HepG2 (cell line): ENCODE measurements around the gene ADCY10. TPM values are rescaled to one million over a fixed set of nuclear protein-coding genes. Genes with fewer than 3 reads are reported as not detected.

Experiments used
- ATAC-seq: fragments of 200-7000 bp; cut with Tn5 transposase; 3 replicates; pipeline ENCODE4 v1.9.1; 2020; ENCODE audit warnings: mild to moderate bottlenecking, moderate library complexity
- BruUV-seq: library from RNA; stranded (reverse); fragments of 400-500 nt; replicated peaks from 2 replicates; lab custom pipeline; 2021; lab: Mats Ljungman, UMichigan
- CTCF ChIA-PET: fragments of 300-600 bp; formaldehyde crosslinking; extraction: SDS; loops from one replicate; lab custom pipeline; 2021; ENCODE audit warnings: low total read pairs, inconsistent platforms, low intra/inter-chr PET ratio; lab: Yijun Ruan, JAX
- POLR2A ChIA-PET: fragments of 350-600 bp; sonication (Branson Sonifier 250); formaldehyde crosslinking; loops from one replicate; lab custom pipeline; 2020; ENCODE audit warnings: antibody characterized with exemption, inconsistent platforms; lab: Yijun Ruan, JAX
- DNase-seq: peaks from one replicate; pipeline ENCODE4 v3.0.0-alpha.2; 2015; ENCODE audit warnings: low spot score
- FAIRE-seq: peaks from 3 replicates; lab custom pipeline; 2011; peaks lifted over from hg19 to GRCh38; lab: Jason Lieb, UNC
- H2AFZ ChIP-seq: one replicate; pipeline ENCODE4 v1.6.1; 2011; ENCODE audit warnings: low read length, inconsistent platforms
- H3K27ac ChIP-seq: fragments of 300-600 bp; 3 replicates; pipeline ENCODE4 v1.8.0; 2011; ENCODE audit warnings: mixed run types, mild to moderate bottlenecking, mixed read lengths, low read length, inconsistent platforms; ENCODE audit not compliant: insufficient read depth; ENCODE audit errors: extremely low read length
- H3K27me3 ChIP-seq, 2 experiments: fragments of 200-600 bp in 1 of 2; 2 replicates in 1 of 2; 3 replicates in 1 of 2; pipeline versions ENCODE4 v1.6.0 to v1.8.0; 2011; ENCODE audit warnings: low read length in 2 of 2, mild to moderate bottlenecking in 2 of 2, moderate library complexity in 2 of 2, inconsistent platforms in 1 of 2; ENCODE audit not compliant: insufficient read depth in 2 of 2, control insufficient read depth in 1 of 2
- H3K36me3 ChIP-seq, 2 experiments: fragments of 200-600 bp in 1 of 2; replicated peaks in 1 of 2; 2 replicates in 1 of 2; 3 replicates in 1 of 2; pipeline versions ENCODE4 v1.5.1 to v1.8.0; 2011; ENCODE audit warnings: low read length in 2 of 2, inconsistent platforms in 1 of 2; ENCODE audit not compliant: insufficient read depth in 2 of 2, control insufficient read depth in 1 of 2
- H3K4me1 ChIP-seq: 2 replicates; pipeline ENCODE4 v1.5.1; 2012; ENCODE audit warnings: low read length, inconsistent platforms; ENCODE audit not compliant: insufficient read depth
- H3K4me2 ChIP-seq: 2 replicates; pipeline ENCODE4 v1.6.0; 2011; ENCODE audit warnings: low read depth, low read length, inconsistent platforms
- H3K4me3 ChIP-seq, 3 experiments: fragments of 200-600 bp in 1 of 3; sonication (generic), shearing (Covaris generic) in 1 of 3; replicated peaks in 1 of 3; 2 replicates each; pipeline ENCODE4 v1.5.1; 2011 to 2016; ENCODE audit warnings: low read length in 3 of 3, inconsistent platforms in 2 of 3, low read depth in 2 of 3, mild to moderate bottlenecking in 2 of 3, control low read depth in 1 of 3, mixed read lengths in 1 of 3; ENCODE audit not compliant: insufficient read depth in 1 of 3
- H3K79me2 ChIP-seq: one replicate; pipeline ENCODE4 v1.6.1; 2011; ENCODE audit warnings: low read length, inconsistent platforms; ENCODE audit not compliant: insufficient read depth
- H3K9ac ChIP-seq: 2 replicates; pipeline ENCODE4 v1.6.0; 2011; ENCODE audit warnings: mild to moderate bottlenecking, low read depth, low read length, inconsistent platforms; ENCODE audit not compliant: insufficient read depth
- H3K9me3 ChIP-seq: 2 replicates; pipeline ENCODE4 v1.5.1; 2012; ENCODE audit warnings: mild to moderate bottlenecking, low read length
- H4K20me1 ChIP-seq: 2 replicates; pipeline ENCODE4 v1.6.0; 2011; ENCODE audit warnings: inconsistent platforms, mild to moderate bottlenecking, low read length, moderate library complexity; ENCODE audit not compliant: insufficient read depth
- ASH2L ChIP-seq: fragments of 300-600, 200-600 bp; sonication (generic); IDR thresholded peaks from 2 replicates; pipeline ENCODE4 v1.7.0; 2017; ENCODE audit warnings: low read depth, mild to moderate bottlenecking, moderate library complexity, mixed read lengths, low read length; ENCODE audit not compliant: insufficient read length
- CENPX ChIP-seq: sonication (generic); formaldehyde crosslinking; IDR thresholded peaks from 2 replicates; pipeline ENCODE4 v1.9.0; 2021; ENCODE audit warnings: mild to moderate bottlenecking, missing genetic modification reagents, moderate library complexity
- DDIT3 ChIP-seq: sonication (generic); formaldehyde crosslinking; IDR thresholded peaks from 2 replicates; pipeline ENCODE4 v1.4.0; 2020; ENCODE audit warnings: mild to moderate bottlenecking, missing genetic modification reagents
- HNRNPL ChIP-seq: fragments of 200-400 bp; formaldehyde crosslinking; IDR thresholded peaks from 2 replicates; pipeline ENCODE4 v1.6.1; 2017; ENCODE audit warnings: mild to moderate bottlenecking, low read depth, low read length
- IKZF1 ChIP-seq: fragments of 450-650 bp; IDR thresholded peaks from 2 replicates; pipeline ENCODE4 v1.7.1; 2016
- MLX ChIP-seq: IDR thresholded peaks from 2 replicates; pipeline ENCODE4 v1.6.1; 2016
- MYPOP ChIP-seq: sonication (generic); formaldehyde crosslinking; IDR thresholded peaks from 2 replicates; pipeline ENCODE4 v1.8.1; 2023; ENCODE audit warnings: mild to moderate bottlenecking, moderate library complexity, missing genetic modification reagents
- NBN ChIP-seq: fragments of 450-650 bp; conservative IDR thresholded peaks from 2 replicates; pipeline ENCODE4 v1.6.1; 2017
- SATB2 ChIP-seq: sonication (generic); formaldehyde crosslinking; IDR thresholded peaks from 2 replicates; pipeline ENCODE4 v1.5.0; 2020; ENCODE audit warnings: missing genetic modification reagents
- SRF ChIP-seq: IDR thresholded peaks from 2 replicates; pipeline ENCODE4 v1.6.1; 2011; ENCODE audit warnings: mild to moderate bottlenecking, low read depth, low read length, moderate library complexity
- TARDBP ChIP-seq: sonication (generic); formaldehyde crosslinking; IDR thresholded peaks from 2 replicates; pipeline ENCODE4 v1.8.0; 2022; ENCODE audit warnings: mild to moderate bottlenecking, missing genetic modification reagents
- ZFP82 ChIP-seq: sonication (generic); formaldehyde crosslinking; IDR thresholded peaks from 2 replicates; pipeline ENCODE4 v1.5.1; 2020; ENCODE audit warnings: mild to moderate bottlenecking, missing genetic modification reagents, borderline replicate concordance
- ZMYM3 ChIP-seq: sonication (generic); formaldehyde crosslinking; IDR thresholded peaks from 2 replicates; pipeline ENCODE4 v1.5.1; 2020; ENCODE audit warnings: mild to moderate bottlenecking, missing genetic modification reagents
- ZNF414 ChIP-seq: sonication (generic); formaldehyde crosslinking; IDR thresholded peaks from 2 replicates; pipeline ENCODE4 v1.5.0; 2020; ENCODE audit warnings: missing genetic modification reagents
- ZNF446 ChIP-seq: sonication (generic); formaldehyde crosslinking; IDR thresholded peaks from 2 replicates; pipeline ENCODE4 v1.5.0; 2020; ENCODE audit warnings: mild to moderate bottlenecking, missing genetic modification reagents
- ZNF513 ChIP-seq: sonication (generic); formaldehyde crosslinking; conservative IDR thresholded peaks from 2 replicates; pipeline ENCODE4 v1.5.0; 2020; ENCODE audit warnings: missing genetic modification reagents
- ZNF549 ChIP-seq: sonication (generic); formaldehyde crosslinking; IDR thresholded peaks from 2 replicates; pipeline ENCODE4 v1.5.0; 2020; ENCODE audit warnings: missing genetic modification reagents
- ZNF678 ChIP-seq: sonication (generic); formaldehyde crosslinking; IDR thresholded peaks from 2 replicates; pipeline ENCODE4 v1.4.0; 2020; ENCODE audit warnings: mild to moderate bottlenecking, missing genetic modification reagents
- in situ Hi-C: cut with HindIII; loops from 2 replicates; pipeline ENCODE4 v1.10.0; 2017; ENCODE audit warnings: low pct_unique_long_range_greater_than_20kb; ENCODE audit not compliant: extremely low pct_ligation_motif_present
- intact Hi-C: fragments of 100-400 bp; cut with micrococcal nuclease; formaldehyde crosslinking; loops from one replicate; pipeline ENCODE4 v1.10.0; 2022; ENCODE audit not compliant: unreplicated experiment
- polyA plus RNA-seq, 8 experiments: library from polyadenylated mRNA; depleted of rRNA in 3 of 8; stranded (reverse) in 7 of 8; unstranded in 1 of 8; fragments of >200 nt; fragmentation: Illumina TruSeq in 4 of 8; extraction: Trizol in 4 of 8; gene quantifications; 2 replicates each; pipeline versions ENCODE4 v1.2.1 to v1.2.3, GENCODE V29; 2011 to 2016; ENCODE audit warnings: low read depth in 4 of 8, missing spikeins in 1 of 8, mixed read lengths in 1 of 8; ENCODE audit not compliant: insufficient read depth in 1 of 8
- total RNA-seq, 5 experiments: library from RNA; depleted of rRNA; stranded (reverse); fragments of >200 nt; fragmentation: Illumina TruSeq; extraction: Trizol; gene quantifications; 2 replicates each; pipeline ENCODE4 v1.2.3, GENCODE V29; 2016; ENCODE audit warnings: low read depth in 1 of 5
- TF ChIP-seq, protein P1 (sequence below): IDR thresholded peaks from 2 replicates; pipeline ENCODE4 v1.6.1; 2018; ENCODE audit warnings: missing genetic modification reagents, mild to moderate bottlenecking, missing compliant biosample characterization
- TF ChIP-seq, protein P2 (sequence below): sonication (generic); formaldehyde crosslinking; IDR thresholded peaks from 2 replicates; pipeline ENCODE4 v1.4.0; 2020; ENCODE audit warnings: missing genetic modification reagents; ENCODE audit errors: not compliant biosample characterization

ADCY10 gene
- total and polyA plus RNA-seq, 2 of the 13 experiments (the other 11 are each of a cell fraction or from before 2014, with no cell fraction given), result 0.02 to 0.03 TPM

GRCh38 chr1:167905671-167906070, 8.3 kb downstream of the ADCY10 start:
- H3K4me1 ChIP-seq, result peaks cover 25% of the 10 kb centered on the region
- 0 out of 6 replicates have a peak overlapping the region, but pooled peaks of 1 of the 3 experiments have one; percentile 36 for H3K4me3 ChIP-seq
- H4K20me1 ChIP-seq, result no peaks in the 10 kb centered on the region
- no peak for TF ChIP-seq ZNF513 (CRISPR knock-in tag)
- TF ChIP-seq ZNF549, result no peak
- TF ChIP-seq, protein P1, sequence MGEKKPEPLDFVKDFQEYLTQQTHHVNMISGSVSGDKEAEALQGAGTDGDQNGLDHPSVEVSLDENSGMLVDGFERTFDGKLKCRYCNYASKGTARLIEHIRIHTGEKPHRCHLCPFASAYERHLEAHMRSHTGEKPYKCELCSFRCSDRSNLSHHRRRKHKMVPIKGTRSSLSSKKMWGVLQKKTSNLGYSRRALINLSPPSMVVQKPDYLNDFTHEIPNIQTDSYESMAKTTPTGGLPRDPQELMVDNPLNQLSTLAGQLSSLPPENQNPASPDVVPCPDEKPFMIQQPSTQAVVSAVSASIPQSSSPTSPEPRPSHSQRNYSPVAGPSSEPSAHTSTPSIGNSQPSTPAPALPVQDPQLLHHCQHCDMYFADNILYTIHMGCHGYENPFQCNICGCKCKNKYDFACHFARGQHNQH (CRISPR knock-in tag), result no peak
- no peak for TF ChIP-seq IKZF1
- TF ChIP-seq MYPOP (CRISPR knock-in tag), result no peak
- no peak for TF ChIP-seq TARDBP (CRISPR knock-in tag)
- no peak for TF ChIP-seq ZNF446 (CRISPR knock-in tag)
- no peak for TF ChIP-seq MLX (CRISPR knock-in tag)
- no peak for TF ChIP-seq ZFP82 (CRISPR knock-in tag)
- no peak for TF ChIP-seq ZNF414
- no peak for TF ChIP-seq SATB2 (CRISPR knock-in tag)
- no peak for TF ChIP-seq SRF
- TF ChIP-seq ASH2L, result no peak
- TF ChIP-seq DDIT3 (CRISPR knock-in tag), result no peak
- TF ChIP-seq NBN, result no peak
- TF ChIP-seq ZNF678, result no peak
- TF ChIP-seq, protein P2, sequence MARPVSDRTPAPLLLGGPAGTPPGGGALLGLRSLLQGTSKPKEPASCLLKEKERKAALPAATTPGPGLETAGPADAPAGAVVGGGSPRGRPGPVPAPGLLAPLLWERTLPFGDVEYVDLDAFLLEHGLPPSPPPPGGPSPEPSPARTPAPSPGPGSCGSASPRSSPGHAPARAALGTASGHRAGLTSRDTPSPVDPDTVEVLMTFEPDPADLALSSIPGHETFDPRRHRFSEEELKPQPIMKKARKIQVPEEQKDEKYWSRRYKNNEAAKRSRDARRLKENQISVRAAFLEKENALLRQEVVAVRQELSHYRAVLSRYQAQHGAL (CRISPR knock-in tag), result no peak
- no peak for TF ChIP-seq CENPX (CRISPR knock-in tag)
- no peak for TF ChIP-seq ZMYM3
- TF ChIP-seq HNRNPL, result no peak
- TF ChIP-seq, all 625 proteins: peak for 0
- ChIA-PET CTCF (no interaction called here), POLR2A (interaction anchor here (2.3 kb wide), 1 partner anchor 11 kb away, joined by 12 read pairs; no protein-coding TSS in a partner anchor)
- Histone ChIP-seq H3K9ac (no peak overlapping the region), H3K27me3 (no peaks in the 10 kb centered on the region; a peak in 1 of 5 replicates), H3K9me3 (peaks cover 14% of the 10 kb centered on the region), H2AFZ (no peak overlapping the region), H3K4me2 (peak overlapping the region; percentile 66), H3K79me2 (no peaks in the 10 kb centered on the region), H3K27ac (no peak overlapping the region), H3K36me3 (no peaks in the 10 kb centered on the region)
- intact Hi-C loops (no loop called here), in situ Hi-C loops (no loop called here)
- FAIRE-seq (no peak), DNase-seq (no peak), ATAC-seq (no peak)
- BruUV-seq, result no TSS peak
